ENCODE results near the gene A4GALT. TPM values are rescaled to one million over a fixed set of nuclear protein-coding genes. Genes with fewer than 3 reads are reported as not detected.

A4GALT gene
- total RNA-seq, 1 donor from 2014 or later, result 94.9 TPM

DNA sequence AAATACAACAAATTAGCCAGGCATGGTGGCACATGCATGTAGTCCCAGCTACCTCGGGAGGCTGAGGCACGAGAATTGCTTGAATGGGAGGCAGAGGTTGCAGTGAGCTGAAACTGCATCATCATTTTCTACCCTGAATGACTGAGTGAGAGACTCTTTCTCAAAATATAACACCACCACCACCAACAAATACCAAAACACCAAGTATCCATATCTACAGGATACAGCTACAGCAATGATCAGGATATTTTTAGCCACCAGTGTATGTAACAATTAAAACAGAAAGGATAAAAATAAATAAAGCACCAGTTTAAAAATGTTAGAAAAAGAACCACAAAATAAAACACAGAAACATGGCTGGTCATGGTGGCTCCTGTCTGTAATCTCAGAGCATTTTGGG is 13.2 kb downstream of the A4GALT start:
- H3K27ac ChIP-seq (replicated peaks), result peak overlapping the region; percentile 68
- H3K36me3 ChIP-seq, result peaks cover 14% of the 10 kb centered on the region
- H3K9me3 ChIP-seq (replicated peaks), result peaks cover 20% of the 10 kb centered on the region
- intact Hi-C loops (cut with micrococcal nuclease), result no loop called here
- peaks cover 72% of the 10 kb centered on the region for H3K4me1 ChIP-seq
- no peaks in the 10 kb centered on the region for H3K27me3 ChIP-seq (ENCODE audit: low read depth)
- no peak for DNase-seq
- H3K4me3 ChIP-seq, result no peak overlapping the region
- TF ChIP-seq, protein P1, sequence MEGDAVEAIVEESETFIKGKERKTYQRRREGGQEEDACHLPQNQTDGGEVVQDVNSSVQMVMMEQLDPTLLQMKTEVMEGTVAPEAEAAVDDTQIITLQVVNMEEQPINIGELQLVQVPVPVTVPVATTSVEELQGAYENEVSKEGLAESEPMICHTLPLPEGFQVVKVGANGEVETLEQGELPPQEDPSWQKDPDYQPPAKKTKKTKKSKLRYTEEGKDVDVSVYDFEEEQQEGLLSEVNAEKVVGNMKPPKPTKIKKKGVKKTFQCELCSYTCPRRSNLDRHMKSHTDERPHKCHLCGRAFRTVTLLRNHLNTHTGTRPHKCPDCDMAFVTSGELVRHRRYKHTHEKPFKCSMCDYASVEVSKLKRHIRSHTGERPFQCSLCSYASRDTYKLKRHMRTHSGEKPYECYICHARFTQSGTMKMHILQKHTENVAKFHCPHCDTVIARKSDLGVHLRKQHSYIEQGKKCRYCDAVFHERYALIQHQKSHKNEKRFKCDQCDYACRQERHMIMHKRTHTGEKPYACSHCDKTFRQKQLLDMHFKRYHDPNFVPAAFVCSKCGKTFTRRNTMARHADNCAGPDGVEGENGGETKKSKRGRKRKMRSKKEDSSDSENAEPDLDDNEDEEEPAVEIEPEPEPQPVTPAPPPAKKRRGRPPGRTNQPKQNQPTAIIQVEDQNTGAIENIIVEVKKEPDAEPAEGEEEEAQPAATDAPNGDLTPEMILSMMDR (IDR thresholded peaks at IDR 0.05; ENCODE audit: borderline replicate concordance), result no peak

DNA sequence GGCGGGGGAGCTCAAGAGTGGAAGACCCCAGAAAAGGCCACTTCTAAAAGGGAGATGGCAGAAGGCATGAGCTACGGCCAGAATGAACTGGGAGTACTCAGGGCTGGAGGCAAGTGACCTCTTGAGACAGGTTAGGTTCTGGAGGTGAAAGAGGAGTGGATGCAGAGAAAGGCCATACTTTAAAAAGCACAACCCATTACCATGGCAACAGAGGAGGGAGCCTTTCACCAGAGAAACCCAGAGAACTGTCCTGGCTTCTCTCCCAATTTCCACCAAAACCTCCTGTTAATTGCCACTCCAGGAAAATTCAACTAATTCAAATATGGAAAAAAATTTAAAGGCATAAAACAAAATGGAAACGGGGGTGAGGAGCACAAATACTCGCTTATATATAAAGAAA is 15.8 kb downstream of the A4GALT start:
- Histone ChIP-seq H3K27me3 (ENCODE audit: low read depth) (no peaks in the 10 kb centered on the region), H3K36me3 (peaks cover 19% of the 10 kb centered on the region), H3K4me1 (peaks cover 82% of the 10 kb centered on the region), H3K27ac (replicated peaks) (peak overlapping the region; percentile 96), H3K4me3 (no peak overlapping the region), H3K9me3 (replicated peaks) (peaks cover 9% of the 10 kb centered on the region)
- DNase-seq, result no peak
- TF ChIP-seq, protein P1 (IDR thresholded peaks at IDR 0.05; ENCODE audit: borderline replicate concordance), result no peak
- intact Hi-C loops (cut with micrococcal nuclease), result no loop called here

DNA sequence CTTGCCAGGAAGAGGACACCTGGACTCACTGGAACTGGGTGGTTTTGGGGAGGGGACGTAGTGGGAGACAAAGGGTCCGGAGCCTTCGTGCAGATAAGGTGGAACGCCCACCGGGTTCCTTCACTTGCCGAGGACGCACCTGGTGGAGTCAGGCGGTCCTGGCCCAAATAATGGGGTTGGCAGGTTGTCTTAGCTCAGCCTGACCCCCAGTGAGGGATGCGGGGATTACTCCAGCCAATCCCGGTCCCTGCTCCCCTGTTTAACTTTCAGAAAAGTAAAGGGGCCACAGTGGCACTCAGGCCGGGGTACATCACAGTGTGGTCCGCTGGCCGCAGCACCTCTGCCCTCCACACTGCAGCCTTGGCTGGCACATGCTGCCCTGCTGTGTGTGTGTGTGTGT is 18.0 kb downstream of the A4GALT start:
- intact Hi-C loops (cut with micrococcal nuclease), result no loop called here
- DNase-seq, result no peak
- peak overlapping the region; percentile 96 for H3K27ac ChIP-seq (replicated peaks)

DNA sequence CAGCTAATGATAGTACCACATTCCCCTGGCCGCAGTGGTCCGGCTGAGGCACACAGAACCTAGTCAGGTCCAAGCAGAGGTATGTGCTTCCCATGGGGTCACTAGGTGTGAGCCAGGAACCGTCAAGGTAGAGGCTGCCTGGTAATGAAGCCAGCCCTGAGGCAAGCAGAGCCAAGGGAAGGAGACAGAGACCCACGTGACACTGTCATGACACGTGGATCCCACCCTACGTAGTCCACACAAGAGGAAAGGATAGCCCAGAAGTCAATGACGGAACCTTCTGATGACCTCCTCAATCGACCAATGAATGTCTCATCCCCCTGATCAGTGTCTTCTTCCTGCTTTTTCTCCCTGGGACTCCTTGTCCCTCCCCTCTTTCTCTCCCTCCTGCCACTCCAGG is 19.0 kb downstream of the A4GALT start:
- H3K36me3 ChIP-seq, result peaks cover 9% of the 10 kb centered on the region
- no peaks in the 10 kb centered on the region for H3K27me3 ChIP-seq (ENCODE audit: low read depth)
- no peak overlapping the region for H3K4me3 ChIP-seq
- intact Hi-C loops (cut with micrococcal nuclease), result no loop called here
- peak overlapping the region; percentile 96 for H3K27ac ChIP-seq (replicated peaks)
- H3K4me1 ChIP-seq, result peaks cover 92% of the 10 kb centered on the region
- no peak for DNase-seq
- TF ChIP-seq, protein P1 (IDR thresholded peaks at IDR 0.05; ENCODE audit: borderline replicate concordance), result no peak
- H3K9me3 ChIP-seq (replicated peaks), result no peaks in the 10 kb centered on the region

More for the DNA sequence above, 18.0 kb downstream of the A4GALT start:
- TF ChIP-seq, protein P1 (IDR thresholded peaks at IDR 0.05; ENCODE audit: borderline replicate concordance), result no peak
- Histone ChIP-seq H3K4me1 (peaks cover 92% of the 10 kb centered on the region), H3K9me3 (replicated peaks) (no peaks in the 10 kb centered on the region), H3K36me3 (peaks cover 9% of the 10 kb centered on the region), H3K4me3 (no peak overlapping the region), H3K27me3 (ENCODE audit: low read depth) (no peaks in the 10 kb centered on the region)

DNA sequence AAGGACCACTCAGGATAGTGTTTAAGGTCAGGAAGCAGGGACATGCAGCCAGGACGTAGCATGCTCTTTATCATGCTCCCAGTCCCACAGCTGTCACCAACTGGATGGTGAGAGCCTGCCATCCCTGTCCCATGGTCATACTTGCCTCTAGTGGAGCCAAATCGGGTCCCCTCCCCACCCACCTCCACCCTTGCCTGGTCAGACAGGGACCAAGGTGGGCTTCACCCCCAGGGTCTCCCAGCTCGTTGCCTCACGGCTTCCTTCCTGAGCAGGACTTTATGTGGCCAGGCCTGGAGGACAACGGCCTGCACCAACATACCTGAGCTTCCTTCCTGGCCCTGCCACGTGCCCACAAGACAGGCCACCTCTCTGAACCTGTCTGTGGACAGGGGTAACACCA is 19.8 kb downstream of the A4GALT start:
- Histone ChIP-seq H3K4me1 (peaks cover 96% of the 10 kb centered on the region), H3K4me3 (no peak overlapping the region), H3K36me3 (peaks cover 9% of the 10 kb centered on the region), H3K9me3 (replicated peaks) (no peaks in the 10 kb centered on the region), H3K27ac (replicated peaks) (peak overlapping the region; percentile 96), H3K27me3 (ENCODE audit: low read depth) (no peaks in the 10 kb centered on the region)
- intact Hi-C loops (cut with micrococcal nuclease), result no loop called here
- TF ChIP-seq, protein P1 (IDR thresholded peaks at IDR 0.05; ENCODE audit: borderline replicate concordance), result no peak
- DNase-seq, result no peak

Data from left ventricle myocardium inferior (tissue), 1 donor.